K562 (cell line): ENCODE results near the gene NTPCR. TPM values are rescaled to one million over a fixed set of nuclear protein-coding genes. Genes with fewer than 3 reads are reported as not detected.
A peak's percentile ranks its signal among the peaks of the same experiment; 100 is the strongest.

ENCODE experiments used
- CBX1 ChIP-seq: sonication (generic); IDR thresholded peaks from 2 replicates; pipeline ENCODE4 v1.6.1; 2016; ENCODE audit warnings: antibody characterized with exemption, low read depth, mild to moderate bottlenecking
- CHCHD3 ChIP-seq: fragments of 250-450 bp; sonication (Bioruptor Pico); IDR thresholded peaks from 2 replicates; pipeline ENCODE4 v2.1.2; 2022; ENCODE audit warnings: mild to moderate bottlenecking
- CHD4 ChIP-seq: fragments of 200-600 bp; sonication (generic); IDR thresholded peaks from 3 replicates; pipeline ENCODE4 v1.6.1; 2012; ENCODE audit warnings: low read depth, mild to moderate bottlenecking, mixed read lengths, low read length, inconsistent platforms; ENCODE audit not compliant: insufficient read depth, insufficient replicate concordance, poor library complexity, severe bottlenecking
- FOSL1 ChIP-seq: fragments of 200-800 bp; sonication (Bioruptor generic); conservative IDR thresholded peaks from 2 replicates; pipeline ENCODE4 v1.6.1; 2016; ENCODE audit warnings: missing genetic modification characterization, missing compliant biosample characterization
- HMGN3 ChIP-seq: IDR thresholded peaks from 2 replicates; pipeline ENCODE4 v1.6.1; 2011; ENCODE audit warnings: borderline replicate concordance, low read depth, mild to moderate bottlenecking, mixed read lengths, low read length; ENCODE audit not compliant: insufficient read length; ENCODE audit errors: extremely low read depth
- MEF2A ChIP-seq: IDR thresholded peaks from 2 replicates; pipeline ENCODE4 v1.6.1; 2011; ENCODE audit warnings: low read depth, mild to moderate bottlenecking, low read length, moderate library complexity; ENCODE audit not compliant: control insufficient read depth
- MEIS2 ChIP-seq: fragments of 450-650 bp; IDR thresholded peaks from 2 replicates; pipeline ENCODE4 v1.6.1; 2014; ENCODE audit warnings: mild to moderate bottlenecking; ENCODE audit not compliant: partially characterized antibody
- NR1H2 ChIP-seq: sonication (generic); formaldehyde crosslinking; IDR thresholded peaks from 2 replicates; pipeline ENCODE4 v1.4.0; 2020; ENCODE audit warnings: mild to moderate bottlenecking, missing genetic modification reagents
- POLR2AphosphoS5 ChIP-seq: IDR thresholded peaks from 2 replicates; pipeline ENCODE4 v1.6.1; 2011; ENCODE audit warnings: mild to moderate bottlenecking, low read depth, low read length, moderate library complexity; ENCODE audit not compliant: control insufficient read depth, insufficient read depth
- RBM15 ChIP-seq: fragments of 200-400 bp; formaldehyde crosslinking; IDR thresholded peaks from 2 replicates; pipeline ENCODE4 v1.6.1; 2018; ENCODE audit warnings: mild to moderate bottlenecking, low read length, moderate library complexity; ENCODE audit not compliant: insufficient read depth
- RFX5 ChIP-seq: IDR thresholded peaks from 2 replicates; pipeline ENCODE4 v1.6.1; 2011; ENCODE audit warnings: low read depth, mild to moderate bottlenecking, improper control_type of control experiment, low read length
- SAP30 ChIP-seq: fragments of 200-600 bp; sonication (generic); IDR thresholded peaks from 2 replicates; pipeline ENCODE4 v1.6.1; 2012; ENCODE audit warnings: borderline replicate concordance, low read depth, mild to moderate bottlenecking, moderate library complexity, low read length, control low read depth, inconsistent platforms; ENCODE audit not compliant: insufficient read depth, poor library complexity, severe bottlenecking
- SNRNP70 ChIP-seq: fragments of 200-400 bp; formaldehyde crosslinking; optimal IDR thresholded peaks from 2 replicates; pipeline ENCODE3; 2017; ENCODE audit warnings: low read depth, low read length
- SP2 ChIP-seq: IDR thresholded peaks from 2 replicates; pipeline ENCODE4 v1.6.1; 2011; ENCODE audit warnings: mild to moderate bottlenecking, low read depth, low read length, moderate library complexity; ENCODE audit not compliant: poor library complexity, severe bottlenecking; ENCODE audit errors: extremely low read depth
- TBL1XR1 ChIP-seq, 2 experiments: IDR thresholded peaks; 2 replicates each; pipeline ENCODE4 v1.6.1; 2012; ENCODE audit warnings: improper control_type of control experiment in 2 of 2, low read length in 2 of 2, mild to moderate bottlenecking in 1 of 2
- TBP ChIP-seq: optimal IDR thresholded peaks from 2 replicates; pipeline ENCODE3; 2011; ENCODE audit warnings: low read depth, low read length, improper control_type of control experiment
- TEAD1 ChIP-seq, 2 experiments: fragments of 450-650 bp in 1 of 2; sonication (generic) in 1 of 2; formaldehyde crosslinking; IDR thresholded peaks; 2 replicates each; pipeline versions ENCODE4 v1.4.0 to v1.8.0; 2020 to 2022; ENCODE audit warnings: mild to moderate bottlenecking in 2 of 2, missing genetic modification reagents in 1 of 2
- TSC22D4 ChIP-seq: fragments of 450-650 bp; IDR thresholded peaks from 2 replicates; pipeline ENCODE4 v1.6.1; 2016; ENCODE audit warnings: missing genetic modification characterization, missing biosample characterization, control low read depth
- YY1 ChIP-seq, 3 experiments: IDR thresholded peaks; 2 replicates each; pipeline ENCODE4 v1.6.1; 2011; ENCODE audit warnings: low read length in 2 of 3, mild to moderate bottlenecking in 2 of 3, moderate library complexity in 2 of 3, borderline replicate concordance in 1 of 3, control low read depth in 1 of 3, low read depth in 1 of 3; ENCODE audit not compliant: insufficient read depth in 3 of 3, insufficient replicate concordance in 2 of 3, control insufficient read depth in 1 of 3, insufficient read length in 1 of 3; ENCODE audit errors: extremely low read depth in 1 of 3
- ZBTB1 ChIP-seq: sonication (generic); formaldehyde crosslinking; IDR thresholded peaks from 2 replicates; pipeline ENCODE4 v1.8.1; 2023; ENCODE audit warnings: missing genetic modification reagents, low read depth, mild to moderate bottlenecking, borderline replicate concordance
- ZFX ChIP-seq: sonication (generic); formaldehyde crosslinking; IDR thresholded peaks from 2 replicates; pipeline ENCODE4 v1.8.0; 2022; ENCODE audit warnings: mild to moderate bottlenecking, missing genetic modification reagents, moderate library complexity
- ZNF146 ChIP-seq: IDR thresholded peaks from one replicate; pipeline ENCODE4 v1.6.1; 2018; ENCODE audit warnings: missing compliant biosample characterization; ENCODE audit not compliant: unreplicated experiment
- ZNF408 ChIP-seq: fragments of 250-450 bp; sonication (Bioruptor Pico); IDR thresholded peaks from 2 replicates; pipeline ENCODE4 v1.4.0; 2020; ENCODE audit warnings: low read depth, mild to moderate bottlenecking, moderate library complexity
- ZNF668 ChIP-seq: fragments of 250-450 bp; sonication (Bioruptor Pico); IDR thresholded peaks from 2 replicates; pipeline ENCODE4 v1.8.0; 2022; ENCODE audit warnings: mild to moderate bottlenecking, inconsistent platforms
- ZNF830 ChIP-seq: fragments of 250-450 bp; sonication (Bioruptor Pico); IDR thresholded peaks from 2 replicates; pipeline ENCODE4 v1.5.0; 2021; ENCODE audit warnings: mild to moderate bottlenecking
- polyA plus RNA-seq, 8 experiments: library from polyadenylated mRNA; depleted of rRNA in 4 of 8; stranded (reverse) in 5 of 8; unstranded in 3 of 8; fragments of >200 nt; fragmentation: Nextera tagmentation in 2 of 8; fragmentation: Illumina TruSeq in 1 of 8; extraction: Ambion mirVana in 2 of 8; extraction: Trizol in 1 of 8; gene quantifications; 2 replicates each; pipeline versions ENCODE4 v1.2.1 to v1.2.3, GENCODE V29; 2011 to 2014; ENCODE audit warnings: inconsistent platforms in 1 of 8, missing spikeins in 1 of 8
- total RNA-seq, 7 experiments: library from RNA; depleted of rRNA in 6 of 7; stranded (reverse); fragments of >200 nt in 6 of 7; fragmentation: Illumina TruSeq in 2 of 7; extraction: Trizol in 2 of 7; gene quantifications; 2 replicates each; pipeline versions ENCODE4 v1.2.1 to v1.2.3, GENCODE V29; 2011 to 2021; ENCODE audit warnings: low replicate concordance in 1 of 7
- TF ChIP-seq, protein P1 (sequence below): sonication (generic); formaldehyde crosslinking; IDR thresholded peaks from 2 replicates; pipeline ENCODE4 v1.8.0; 2023; ENCODE audit warnings: mild to moderate bottlenecking, missing genetic modification reagents
- TF ChIP-seq, protein P2 (sequence below): fragments of 450-650 bp; IDR thresholded peaks from 2 replicates; pipeline ENCODE4 v1.6.1; 2016; ENCODE audit warnings: low read depth, mild to moderate bottlenecking, moderate library complexity

NTPCR gene
- total and polyA plus RNA-seq, 9 of the 15 experiments (the other 6 are each of a cell fraction or from before 2014, with no cell fraction given), result 19.3 to 105 (median 48.8) TPM

GRCh38 chr1:232938926-232939325 is 11.5 kb upstream of the NTPCR start (continued):
- TF ChIP-seq YY1 (IDR thresholded peaks at IDR 0.05; ENCODE audit: borderline replicate concordance in 1 of 3, control insufficient read depth in 1 of 3, extremely low read depth in 1 of 3, insufficient read depth in 3 of 3, insufficient read length in 1 of 3, insufficient replicate concordance in 2 of 3, low read depth in 1 of 3, low read length in 2 of 3) (no peak), TSC22D4 (tag) (no peak), SAP30 (no peak), CHD4 (no peak), TBP (no peak), ZNF668 (CRISPR knock-in tag) (no peak), NR1H2 (no peak), MEF2A (no peak), FOSL1 (tag) (no peak), CHCHD3 (CRISPR knock-in tag) (no peak), SP2 (no peak), CBX1 (no peak), RBM15 (no peak), ZFX (no peak), POLR2AphosphoS5 (no peak), TBL1XR1 (IDR thresholded peaks at IDR 0.05; ENCODE audit: low read length in 2 of 2) (no peak), RFX5 (no peak), ZNF408 (CRISPR knock-in tag) (no peak), MEIS2 (no peak), ZNF146 (no peak), SNRNP70 (no peak), ZBTB1 (CRISPR knock-in tag) (no peak), ZNF830 (CRISPR knock-in tag) (no peak), TEAD1 (CRISPR knock-in tag; IDR thresholded peaks at IDR 0.05) (0 out of 4 replicates have a peak, but pooled peaks of 1 of the 2 experiments have one; percentile 37), HMGN3 (no peak)
- TF ChIP-seq, protein P1, sequence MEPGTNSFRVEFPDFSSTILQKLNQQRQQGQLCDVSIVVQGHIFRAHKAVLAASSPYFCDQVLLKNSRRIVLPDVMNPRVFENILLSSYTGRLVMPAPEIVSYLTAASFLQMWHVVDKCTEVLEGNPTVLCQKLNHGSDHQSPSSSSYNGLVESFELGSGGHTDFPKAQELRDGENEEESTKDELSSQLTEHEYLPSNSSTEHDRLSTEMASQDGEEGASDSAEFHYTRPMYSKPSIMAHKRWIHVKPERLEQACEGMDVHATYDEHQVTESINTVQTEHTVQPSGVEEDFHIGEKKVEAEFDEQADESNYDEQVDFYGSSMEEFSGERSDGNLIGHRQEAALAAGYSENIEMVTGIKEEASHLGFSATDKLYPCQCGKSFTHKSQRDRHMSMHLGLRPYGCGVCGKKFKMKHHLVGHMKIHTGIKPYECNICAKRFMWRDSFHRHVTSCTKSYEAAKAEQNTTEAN (CRISPR knock-in tag), result no peak
- TF ChIP-seq, protein P2, sequence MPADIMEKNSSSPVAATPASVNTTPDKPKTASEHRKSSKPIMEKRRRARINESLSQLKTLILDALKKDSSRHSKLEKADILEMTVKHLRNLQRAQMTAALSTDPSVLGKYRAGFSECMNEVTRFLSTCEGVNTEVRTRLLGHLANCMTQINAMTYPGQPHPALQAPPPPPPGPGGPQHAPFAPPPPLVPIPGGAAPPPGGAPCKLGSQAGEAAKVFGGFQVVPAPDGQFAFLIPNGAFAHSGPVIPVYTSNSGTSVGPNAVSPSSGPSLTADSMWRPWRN, result no peak
